ENCODE data around the gene TBC1D3B.

- TF ChIP-seq, protein P1, sequence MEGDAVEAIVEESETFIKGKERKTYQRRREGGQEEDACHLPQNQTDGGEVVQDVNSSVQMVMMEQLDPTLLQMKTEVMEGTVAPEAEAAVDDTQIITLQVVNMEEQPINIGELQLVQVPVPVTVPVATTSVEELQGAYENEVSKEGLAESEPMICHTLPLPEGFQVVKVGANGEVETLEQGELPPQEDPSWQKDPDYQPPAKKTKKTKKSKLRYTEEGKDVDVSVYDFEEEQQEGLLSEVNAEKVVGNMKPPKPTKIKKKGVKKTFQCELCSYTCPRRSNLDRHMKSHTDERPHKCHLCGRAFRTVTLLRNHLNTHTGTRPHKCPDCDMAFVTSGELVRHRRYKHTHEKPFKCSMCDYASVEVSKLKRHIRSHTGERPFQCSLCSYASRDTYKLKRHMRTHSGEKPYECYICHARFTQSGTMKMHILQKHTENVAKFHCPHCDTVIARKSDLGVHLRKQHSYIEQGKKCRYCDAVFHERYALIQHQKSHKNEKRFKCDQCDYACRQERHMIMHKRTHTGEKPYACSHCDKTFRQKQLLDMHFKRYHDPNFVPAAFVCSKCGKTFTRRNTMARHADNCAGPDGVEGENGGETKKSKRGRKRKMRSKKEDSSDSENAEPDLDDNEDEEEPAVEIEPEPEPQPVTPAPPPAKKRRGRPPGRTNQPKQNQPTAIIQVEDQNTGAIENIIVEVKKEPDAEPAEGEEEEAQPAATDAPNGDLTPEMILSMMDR (IDR thresholded peaks at IDR 0.05), result no peak
- TF ChIP-seq POLR2A (IDR thresholded peaks at IDR 0.05), result no peak
Measured at GRCh38 chr17:36151891-36152638, 24.4 kb downstream of the TBC1D3B start.
